ENCODE data around the gene OPN4. TPM values are rescaled to one million over a fixed set of nuclear protein-coding genes. Genes with fewer than 3 reads are reported as not detected.

The OPN4 gene
- total and polyA plus RNA-seq, 2 of the 13 experiments (the other 11 are each of a cell fraction or from before 2014, with no cell fraction given): not detected

GRCh38 chr10:86628311-86628710, 26.0 kb upstream of the OPN4 start (continued):
- TF ChIP-seq ZBTB26 (CRISPR knock-in tag; IDR thresholded peaks at IDR 0.05; ENCODE audit: borderline replicate concordance) (no peak), SIX1 (CRISPR knock-in tag; IDR thresholded peaks at IDR 0.05; ENCODE audit: borderline replicate concordance) (no peak), SAFB2 (CRISPR knock-in tag; IDR thresholded peaks at IDR 0.05; ENCODE audit: borderline replicate concordance, low read depth) (no peak)

GRCh38 chr10:86630079-86630478, 24.3 kb upstream of the OPN4 start:
- TF ChIP-seq ZMAT3 (CRISPR knock-in tag; conservative IDR thresholded peaks at IDR 0.05) (no peak), IRX3 (CRISPR knock-in tag; IDR thresholded peaks at IDR 0.05; ENCODE audit: borderline replicate concordance, low read depth) (no peak), POLR2AphosphoS2 (IDR thresholded peaks at IDR 0.05; ENCODE audit: low read depth, low read length) (no peak), ZNF878 (CRISPR knock-in tag; IDR thresholded peaks at IDR 0.05) (no peak), CREB1 (IDR thresholded peaks at IDR 0.05) (no peak), CREB1 (CRISPR knock-in tag; IDR thresholded peaks at IDR 0.05) (no peak)
- no peak for FAIRE-seq
- WGBS (ENCODE audit: low lambda C conversion rate): 6% methylated on average over 2 of the region's 2 CpGs
- H3K9me3 ChIP-seq (ENCODE audit: low read length): no peaks in the 10 kb centered on the region
- BruUV-seq (replicated peaks): no TSS peak
- H3K9ac ChIP-seq (ENCODE audit: insufficient read depth, low read depth, low read length): no peak overlapping the region
- no peak for ATAC-seq
- POLR2A ChIA-PET: no interaction called here
- CTCF ChIA-PET (ENCODE audit: low intra/inter-chr PET ratio, low total read pairs): no interaction called here
- H4K20me1 ChIP-seq (ENCODE audit: insufficient read depth, low read length): no peaks in the 10 kb centered on the region
- H3K4me3 ChIP-seq (replicated peaks in 1 of 3; ENCODE audit: insufficient read depth in 1 of 3, low read depth in 2 of 3, low read length in 3 of 3): no peak overlapping the region
- H3K27me3 ChIP-seq (ENCODE audit: control insufficient read depth in 1 of 2, insufficient read depth in 2 of 2, low read length in 2 of 2): no peaks in the 10 kb centered on the region; a peak in 2 of 5 replicates
- peaks cover 11% of the 10 kb centered on the region for H3K4me1 ChIP-seq (ENCODE audit: insufficient read depth, low read length)
- H3K27ac ChIP-seq (ENCODE audit: extremely low read length, insufficient read depth, low read length): no peak overlapping the region
- H3K36me3 ChIP-seq (replicated peaks in 1 of 2; ENCODE audit: control insufficient read depth in 1 of 2, insufficient read depth in 2 of 2, low read length in 2 of 2): no peaks in the 10 kb centered on the region
- in situ Hi-C loops (cut with HindIII; ENCODE audit: extremely low pct_ligation_motif_present, low pct_unique_long_range_greater_than_20kb) (no loop called here), intact Hi-C loops (cut with micrococcal nuclease; ENCODE audit: unreplicated experiment) (no loop called here)
- H3K79me2 ChIP-seq (ENCODE audit: insufficient read depth, low read length): no peaks in the 10 kb centered on the region
- no peak overlapping the region for H3K4me2 ChIP-seq (ENCODE audit: low read depth, low read length)
- no peak for DNase-seq (ENCODE audit: low spot score)
- H2AFZ ChIP-seq (ENCODE audit: low read length): no peak overlapping the region
